ENCODE measurements around the gene ZNF638.

ZNF638 gene

GRCh38 chr2:71333619-71334018, 2.0 kb downstream of the ZNF638 start:
- no peak for TF ChIP-seq CTCF (IDR thresholded peaks at IDR 0.05)
- intact Hi-C loops (cut with DNase I; ENCODE audit: low total_unique reads): loop anchor here (5.0 kb wide), 1 partner anchor 124 kb away; no protein-coding TSS in a partner anchor
- Histone ChIP-seq H3K9me3 (no peaks in the 10 kb centered on the region), H3K4me1 (peaks cover 0 to 61% (median 24%) of the 10 kb centered on the region in 4 donors), H3K27me3 (no peaks in the 10 kb centered on the region), H3K36me3 (no peaks in the 10 kb centered on the region), H3K27ac (no peak overlapping the region), H3K4me3 (peak overlapping the region; percentile 88 to 95)
- no peak for DNase-seq

- Histone ChIP-seq H3K36me3 (no peaks in the 10 kb centered on the region), H3K9me3 (no peaks in the 10 kb centered on the region), H3K27me3 (no peaks in the 10 kb centered on the region), H3K27ac (peak overlapping the region; percentile 32 to 34), H3K4me1 (peaks cover 0 to 85% (median 25%) of the 10 kb centered on the region in 4 donors), H3K4me3 (no peak overlapping the region)
- no peak for TF ChIP-seq CTCF (IDR thresholded peaks at IDR 0.05)
- intact Hi-C loops (cut with DNase I; ENCODE audit: low total_unique reads): no loop called here
- DNase-seq: no peak
These were observed 4.8 kb downstream of the ZNF638 start for GRCh38 chr2:71336384-71336783.

- Histone ChIP-seq H3K27me3 (no peaks in the 10 kb centered on the region), H3K4me1 (peaks cover 0 to 89% (median 26%) of the 10 kb centered on the region in 4 donors), H3K9me3 (no peaks in the 10 kb centered on the region), H3K27ac (peak overlapping the region; percentile 32 to 34), H3K4me3 (no peak overlapping the region), H3K36me3 (no peaks in the 10 kb centered on the region)
- peak in 1 of 2 donors; percentile 60 for DNase-seq
- TF ChIP-seq CTCF (IDR thresholded peaks at IDR 0.05): no peak
- intact Hi-C loops (cut with DNase I; ENCODE audit: low total_unique reads): no loop called here
These were observed 5.2 kb downstream of the ZNF638 start for GRCh38 chr2:71336802-71337201.

- intact Hi-C loops (cut with DNase I; ENCODE audit: low total_unique reads): no loop called here
- Histone ChIP-seq H3K36me3 (no peaks in the 10 kb centered on the region), H3K27me3 (no peaks in the 10 kb centered on the region), H3K9me3 (no peaks in the 10 kb centered on the region), H3K4me3 (no peak overlapping the region), H3K27ac (no peak overlapping the region), H3K4me1 (peaks cover 0 to 97% (median 26%) of the 10 kb centered on the region in 4 donors)
- DNase-seq: no peak
- TF ChIP-seq CTCF (IDR thresholded peaks at IDR 0.05): no peak
These were observed 6.2 kb downstream of the ZNF638 start for GRCh38 chr2:71337776-71338175.

- no peak for TF ChIP-seq CTCF (IDR thresholded peaks at IDR 0.05)
- intact Hi-C loops (cut with DNase I; ENCODE audit: low total_unique reads): no loop called here
- Histone ChIP-seq H3K4me3 (no peak overlapping the region), H3K9me3 (no peaks in the 10 kb centered on the region), H3K27me3 (no peaks in the 10 kb centered on the region), H3K36me3 (no peaks in the 10 kb centered on the region), H3K4me1 (peaks cover 0 to 94% (median 22%) of the 10 kb centered on the region in 4 donors), H3K27ac (no peak overlapping the region)
- no peak for DNase-seq
These were observed 8.1 kb downstream of the ZNF638 start for GRCh38 chr2:71339685-71340084.

- Histone ChIP-seq H3K27ac (no peak overlapping the region), H3K4me1 (peaks cover 0 to 91% (median 20%) of the 10 kb centered on the region in 4 donors)
- no peak for DNase-seq
These were observed 8.6 kb downstream of the ZNF638 start for GRCh38 chr2:71340176-71340575.

More at GRCh38 chr2:71340176-71340575, 8.6 kb downstream of the ZNF638 start:
- Histone ChIP-seq H3K4me3 (no peak overlapping the region), H3K27me3 (no peaks in the 10 kb centered on the region), H3K9me3 (no peaks in the 10 kb centered on the region), H3K36me3 (no peaks in the 10 kb centered on the region)
- no peak for TF ChIP-seq CTCF (IDR thresholded peaks at IDR 0.05)
- intact Hi-C loops (cut with DNase I; ENCODE audit: low total_unique reads): no loop called here
